Neural crest cell (in vitro differentiated cells): ENCODE measurements around the gene TMEM123. TPM values are rescaled to one million over a fixed set of nuclear protein-coding genes. Genes with fewer than 3 reads are reported as not detected.

Experiments
- DNase-seq: peaks from one replicate; pipeline ENCODE4 v3.0.0; 2021; ENCODE audit warnings: low read depth, mixed read lengths, low spot score
- H3K27ac Mint-ChIP-seq: one replicate; pipeline ENCODE4 v1.8.0; 2021; ENCODE audit warnings: mild to moderate bottlenecking, mixed read lengths; ENCODE audit not compliant: unreplicated experiment
- H3K27me3 Mint-ChIP-seq: 2 replicates; pipeline ENCODE4 v1.8.0; 2021; ENCODE audit warnings: low read depth, mild to moderate bottlenecking, mixed read lengths
- H3K36me3 Mint-ChIP-seq: 2 replicates; pipeline ENCODE4 v1.8.0; 2021; ENCODE audit warnings: low read depth, mild to moderate bottlenecking, mixed read lengths
- H3K4me1 Mint-ChIP-seq: 2 replicates; pipeline ENCODE4 v1.8.0; 2021; ENCODE audit warnings: mixed read lengths
- H3K4me3 Mint-ChIP-seq: one replicate; pipeline ENCODE4 v1.8.0; 2021; ENCODE audit warnings: mild to moderate bottlenecking, mixed read lengths
- H3K9me3 Mint-ChIP-seq: 2 replicates; pipeline ENCODE4 v1.8.0; 2021; ENCODE audit warnings: mixed read lengths
- total RNA-seq: library from RNA; stranded (reverse); gene quantifications from 2 replicates; pipeline ENCODE4 v1.2.1, GENCODE V29; 2021
- TF ChIP-seq, protein P1 (sequence below): fragments of 200-600 bp; sonication (generic); conservative IDR thresholded peaks from 2 replicates; pipeline ENCODE4 v1.5.0; 2021; ENCODE audit warnings: antibody characterized with exemption, mild to moderate bottlenecking

The TMEM123 gene
- total RNA-seq, 1 donor from 2014 or later = 153 TPM

DNA sequence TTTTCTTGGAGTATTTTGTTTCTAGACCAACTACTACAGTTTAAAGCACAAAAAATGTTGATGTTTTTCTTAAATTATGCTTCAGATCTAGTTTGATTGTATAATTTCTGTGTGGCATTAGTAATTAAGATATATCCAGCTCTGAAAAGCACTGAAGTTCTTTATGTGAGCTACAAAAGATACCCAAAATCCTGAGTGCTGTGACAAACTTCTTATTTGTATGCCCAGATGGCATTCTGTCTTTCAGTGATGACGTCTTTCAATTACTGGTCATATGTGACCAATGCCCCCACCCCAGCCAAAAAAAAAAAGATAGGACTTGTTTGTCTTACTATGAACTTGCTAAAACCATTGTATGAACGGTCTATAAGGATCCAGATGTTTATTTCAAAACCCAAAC lies 54.3 kb downstream of the TMEM123 start:
- no peak for DNase-seq
- TF ChIP-seq, protein P1, sequence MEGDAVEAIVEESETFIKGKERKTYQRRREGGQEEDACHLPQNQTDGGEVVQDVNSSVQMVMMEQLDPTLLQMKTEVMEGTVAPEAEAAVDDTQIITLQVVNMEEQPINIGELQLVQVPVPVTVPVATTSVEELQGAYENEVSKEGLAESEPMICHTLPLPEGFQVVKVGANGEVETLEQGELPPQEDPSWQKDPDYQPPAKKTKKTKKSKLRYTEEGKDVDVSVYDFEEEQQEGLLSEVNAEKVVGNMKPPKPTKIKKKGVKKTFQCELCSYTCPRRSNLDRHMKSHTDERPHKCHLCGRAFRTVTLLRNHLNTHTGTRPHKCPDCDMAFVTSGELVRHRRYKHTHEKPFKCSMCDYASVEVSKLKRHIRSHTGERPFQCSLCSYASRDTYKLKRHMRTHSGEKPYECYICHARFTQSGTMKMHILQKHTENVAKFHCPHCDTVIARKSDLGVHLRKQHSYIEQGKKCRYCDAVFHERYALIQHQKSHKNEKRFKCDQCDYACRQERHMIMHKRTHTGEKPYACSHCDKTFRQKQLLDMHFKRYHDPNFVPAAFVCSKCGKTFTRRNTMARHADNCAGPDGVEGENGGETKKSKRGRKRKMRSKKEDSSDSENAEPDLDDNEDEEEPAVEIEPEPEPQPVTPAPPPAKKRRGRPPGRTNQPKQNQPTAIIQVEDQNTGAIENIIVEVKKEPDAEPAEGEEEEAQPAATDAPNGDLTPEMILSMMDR = no peak
- H3K27ac Mint-ChIP-seq = peak overlapping the region; percentile 87
- peaks cover 20% of the 10 kb centered on the region for H3K36me3 Mint-ChIP-seq
- H3K4me3 Mint-ChIP-seq = no peak overlapping the region
- no peaks in the 10 kb centered on the region for H3K4me1 Mint-ChIP-seq
- no peaks in the 10 kb centered on the region for H3K27me3 Mint-ChIP-seq
- H3K9me3 Mint-ChIP-seq = no peaks in the 10 kb centered on the region

DNA sequence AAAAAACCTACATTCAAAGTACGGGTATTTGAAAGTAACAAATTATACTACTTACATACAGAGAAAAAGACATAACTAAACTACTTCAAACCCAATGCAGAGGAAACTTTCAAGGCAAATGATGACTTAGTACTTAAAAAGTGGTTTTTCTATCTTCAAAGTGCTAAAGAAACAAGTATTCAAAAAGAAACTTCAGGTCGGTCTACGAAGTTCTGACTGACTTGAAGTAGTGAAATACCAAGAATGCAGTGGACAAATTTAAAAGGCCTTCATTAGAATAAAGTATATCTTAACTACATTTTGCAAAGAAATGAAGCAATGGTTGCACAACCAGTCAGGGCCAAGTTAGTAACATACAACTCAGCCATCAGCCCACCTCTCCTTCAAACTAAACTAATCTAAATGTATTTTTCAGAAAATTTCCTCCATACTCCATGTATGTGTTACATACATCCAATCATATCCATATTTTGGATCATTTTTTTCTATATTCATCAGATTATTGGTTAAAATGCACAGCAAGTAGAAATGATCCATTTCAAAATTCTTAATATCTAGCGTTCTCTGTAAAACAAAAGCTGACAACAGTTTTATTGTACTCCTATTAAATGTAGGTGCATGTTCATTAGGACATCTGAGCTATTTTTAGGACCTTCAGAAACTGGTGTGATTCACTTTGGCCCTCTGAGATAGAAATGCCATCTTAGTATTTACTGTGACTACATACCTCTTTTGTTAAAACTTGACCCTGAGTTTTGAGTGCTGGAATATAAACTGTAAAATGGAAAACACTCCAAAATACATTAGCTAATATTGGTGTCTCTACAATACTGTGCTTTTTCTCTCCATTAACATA lies 55.6 kb downstream of the TMEM123 start:
- Mint-ChIP-seq H3K9me3 (no peaks in the 10 kb centered on the region), H3K27ac (no peak overlapping the region), H3K36me3 (peaks cover 20% of the 10 kb centered on the region), H3K27me3 (no peaks in the 10 kb centered on the region), H3K4me3 (no peak overlapping the region), H3K4me1 (no peaks in the 10 kb centered on the region)
- DNase-seq = no peak
- TF ChIP-seq, protein P1 = no peak

DNA sequence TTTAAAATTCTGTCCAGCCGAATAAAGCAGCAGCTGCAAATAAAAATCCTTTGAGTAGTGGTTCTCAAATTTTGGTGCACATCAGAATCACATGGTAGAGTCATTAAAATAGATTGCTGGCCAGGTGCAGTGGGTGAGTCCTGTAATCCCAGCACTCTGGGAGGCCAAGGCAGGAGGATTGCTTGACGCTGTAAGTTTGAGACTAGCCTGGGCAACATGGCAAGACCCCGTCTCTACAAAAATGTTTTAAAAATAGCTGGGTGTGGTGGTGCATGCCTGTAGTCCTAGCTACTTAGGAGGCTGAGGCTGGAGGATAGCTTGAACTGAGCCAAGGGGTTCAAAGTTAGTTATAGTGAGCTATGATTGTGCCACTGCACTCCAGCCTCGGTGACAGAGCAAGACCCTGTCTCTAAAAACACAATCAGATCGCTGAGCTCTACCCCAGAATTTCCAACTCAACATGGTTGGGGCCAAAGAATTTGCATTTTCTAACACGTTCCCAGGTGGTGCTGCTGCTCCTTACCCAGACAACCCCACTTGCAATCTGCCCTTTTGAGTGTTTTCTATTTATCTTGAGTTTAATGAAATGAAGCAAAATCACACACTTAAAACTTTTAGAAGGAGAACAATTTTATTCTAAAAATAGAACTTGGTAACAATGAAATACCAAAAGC lies 56.7 kb downstream of the TMEM123 start:
- DNase-seq = no peak
- Mint-ChIP-seq H3K9me3 (no peaks in the 10 kb centered on the region), H3K27ac (no peak overlapping the region), H3K4me3 (no peak overlapping the region), H3K36me3 (peaks cover 14% of the 10 kb centered on the region), H3K27me3 (no peaks in the 10 kb centered on the region), H3K4me1 (no peaks in the 10 kb centered on the region)
- TF ChIP-seq, protein P1 = no peak

DNA sequence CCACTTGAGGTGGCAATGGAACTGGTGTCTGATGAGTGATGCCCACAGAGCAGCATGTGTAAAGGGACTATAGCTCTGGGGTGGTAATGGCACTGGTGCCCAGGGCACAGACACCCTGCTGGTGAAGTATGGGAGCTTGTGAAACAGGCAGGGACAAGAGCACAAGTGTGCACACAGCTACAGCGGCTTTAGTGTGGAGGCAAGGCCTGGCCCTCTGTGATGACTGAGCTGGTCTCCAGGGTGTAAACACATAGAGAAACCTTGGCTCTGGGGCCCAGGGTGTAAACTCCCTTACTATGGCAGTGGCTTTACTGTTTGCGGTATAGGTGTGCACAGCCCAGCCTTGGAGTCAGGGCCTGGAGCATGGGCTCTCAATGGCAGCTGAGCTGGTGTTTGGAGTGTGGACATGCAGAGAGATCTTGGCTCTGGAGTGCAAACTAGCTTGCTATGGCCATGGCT lies 59.3 kb downstream of the TMEM123 start:
- Mint-ChIP-seq H3K36me3 (peaks cover 23% of the 10 kb centered on the region), H3K9me3 (no peaks in the 10 kb centered on the region), H3K27ac (peak overlapping the region; percentile 51), H3K27me3 (no peaks in the 10 kb centered on the region), H3K4me3 (no peak overlapping the region), H3K4me1 (no peaks in the 10 kb centered on the region)
- TF ChIP-seq, protein P1 = no peak
- DNase-seq = no peak

DNA sequence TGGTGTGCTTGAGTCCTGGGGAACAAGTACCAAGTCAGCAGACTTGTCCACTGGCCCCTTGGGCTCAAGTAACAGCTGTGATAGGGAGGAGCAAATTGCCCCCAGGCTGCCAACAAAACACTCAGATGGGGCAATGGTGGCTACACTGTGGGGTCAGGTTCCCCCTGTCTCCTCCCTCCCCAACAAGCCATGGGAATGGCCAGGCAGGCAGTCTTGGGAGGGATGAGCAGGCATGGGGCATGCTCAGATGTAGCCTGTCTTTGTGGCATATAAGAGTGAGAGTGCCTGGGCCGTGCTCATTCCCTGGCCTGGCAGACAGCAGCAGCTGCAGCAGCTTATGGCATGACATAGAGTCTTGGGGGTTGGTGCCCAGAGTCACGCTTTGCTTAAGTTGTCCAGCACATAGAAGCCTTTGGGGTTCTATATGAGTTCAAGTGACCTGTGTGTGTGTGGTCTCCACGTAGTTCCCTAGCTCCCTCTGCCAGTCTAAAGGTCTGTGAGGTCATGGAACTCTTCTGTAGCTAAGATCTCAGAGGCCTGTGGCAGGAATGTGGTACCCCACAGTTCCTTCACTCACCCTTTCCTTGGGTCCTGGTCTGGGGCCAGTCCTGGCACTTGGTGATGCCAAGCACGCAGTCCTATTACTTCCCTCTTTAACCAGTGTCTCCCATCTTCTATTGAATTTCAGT lies 60.9 kb downstream of the TMEM123 start:
- Mint-ChIP-seq H3K4me1 (no peaks in the 10 kb centered on the region), H3K27ac (peak overlapping the region; percentile 35), H3K36me3 (peaks cover 23% of the 10 kb centered on the region), H3K4me3 (no peak overlapping the region), H3K27me3 (no peaks in the 10 kb centered on the region), H3K9me3 (no peaks in the 10 kb centered on the region)
- TF ChIP-seq, protein P1 = no peak
- DNase-seq = no peak
